CD4-positive, alpha-beta T cell treated with Interleukin-21 for 1 hour (primary cell): Measurements from ENCODE around the gene CLDN14.

Experiments
- DNase-seq: peaks from one replicate; pipeline ENCODE4 v3.0.0-alpha.2; 2020

Gene CLDN14

DNA sequence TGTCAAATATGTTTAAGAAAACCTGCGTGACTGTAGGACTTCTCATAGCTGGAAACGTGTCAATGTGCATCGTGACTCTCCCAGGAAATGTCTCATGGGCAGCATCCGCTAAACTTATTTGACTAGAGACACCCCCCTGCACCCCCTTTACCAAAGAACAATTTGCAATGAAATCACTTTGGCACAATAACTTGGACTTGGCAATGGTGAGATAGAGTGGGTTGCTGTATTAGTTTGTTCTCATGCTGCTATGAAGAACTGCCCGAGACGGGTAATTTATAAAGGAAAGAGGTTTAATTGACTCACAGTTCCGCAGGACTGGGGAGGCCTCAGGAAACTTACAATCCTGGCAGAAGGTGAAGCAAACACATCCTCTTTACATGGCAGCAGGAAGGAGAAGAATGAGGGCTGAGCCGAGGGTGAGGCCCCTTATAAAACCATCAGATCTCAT lies 13.8 kb downstream of the CLDN14 start:
- no peak for DNase-seq

DNA sequence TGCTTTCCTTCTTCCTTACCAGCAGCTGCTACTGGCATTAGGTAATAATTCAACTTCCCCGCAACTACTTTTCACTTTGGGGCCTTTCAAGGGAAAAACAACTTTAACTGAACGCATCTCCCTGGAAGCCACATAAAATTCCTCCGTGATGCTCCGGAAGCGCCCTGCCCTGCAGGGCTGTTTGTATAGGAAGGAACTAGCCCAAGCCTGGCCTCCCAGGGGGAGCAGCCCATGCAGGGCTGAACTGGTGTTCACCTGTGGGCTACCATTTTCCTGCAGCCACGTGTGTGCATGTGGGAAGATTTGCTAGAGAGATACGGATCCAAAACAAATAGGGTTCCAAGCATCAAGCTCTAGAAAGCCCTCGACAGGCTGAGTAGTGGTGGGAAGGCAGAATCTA lies 14.4 kb downstream of the CLDN14 start:
- DNase-seq, result no peak

DNA sequence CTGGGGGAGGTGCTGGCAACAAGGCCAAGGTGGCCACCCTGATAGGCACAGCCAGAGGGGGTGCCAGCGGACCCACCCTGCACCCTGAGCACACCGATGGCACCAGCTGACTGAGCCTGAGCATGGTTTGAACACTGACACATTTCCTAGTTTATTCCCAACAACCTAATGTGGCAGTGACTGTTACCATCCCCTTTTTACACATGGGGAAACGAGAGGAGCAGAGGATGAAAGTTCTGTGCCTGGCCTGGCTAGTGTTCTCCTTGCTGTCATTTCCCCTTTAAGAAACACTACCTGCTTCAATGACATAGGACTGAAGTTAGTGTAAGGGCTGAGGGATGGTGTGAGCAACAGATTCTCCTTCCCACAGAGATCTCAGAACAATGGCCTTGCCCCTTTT lies 15.3 kb downstream of the CLDN14 start:
- no peak for DNase-seq

DNA sequence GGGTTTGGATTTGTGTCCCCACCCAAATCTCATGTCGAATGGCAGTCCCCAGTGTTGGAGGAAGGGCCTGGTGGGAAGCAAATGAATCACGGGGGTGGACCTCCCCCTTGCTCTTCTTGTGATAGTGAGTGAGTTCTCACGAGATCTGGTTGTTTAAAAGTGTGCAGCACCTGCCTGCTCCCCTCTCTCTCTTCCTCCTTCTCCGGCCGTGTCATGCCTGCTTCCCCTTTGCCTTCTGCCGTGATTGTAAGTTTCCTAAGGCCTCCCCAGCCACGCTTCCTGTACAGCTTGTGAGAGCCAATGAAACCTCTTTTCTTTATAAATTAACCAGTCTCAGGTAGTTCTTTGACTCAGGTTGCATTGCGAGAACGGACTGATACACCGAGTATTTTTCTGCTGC lies 15.9 kb downstream of the CLDN14 start:
- no peak for DNase-seq

DNA sequence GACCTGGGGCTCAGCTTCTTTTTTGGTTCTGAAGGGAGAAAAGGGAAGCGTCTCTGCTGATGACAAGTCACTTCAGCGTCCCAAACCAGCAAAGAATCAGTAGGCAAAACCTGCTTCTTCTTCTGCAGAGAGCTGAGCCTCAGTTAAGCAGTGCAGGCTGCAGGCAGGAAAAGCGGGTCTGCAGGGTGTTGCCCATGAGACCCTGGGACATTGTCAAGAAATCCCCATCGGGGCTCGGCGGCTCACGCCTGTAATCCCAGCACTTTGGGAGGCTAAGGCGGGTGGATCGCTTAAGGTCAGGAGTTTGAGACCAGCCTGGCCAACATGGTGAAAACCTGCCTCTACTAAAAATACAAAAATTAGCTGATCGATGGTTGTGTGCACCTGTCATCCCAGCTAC lies 16.7 kb downstream of the CLDN14 start:
- no peak for DNase-seq

DNA sequence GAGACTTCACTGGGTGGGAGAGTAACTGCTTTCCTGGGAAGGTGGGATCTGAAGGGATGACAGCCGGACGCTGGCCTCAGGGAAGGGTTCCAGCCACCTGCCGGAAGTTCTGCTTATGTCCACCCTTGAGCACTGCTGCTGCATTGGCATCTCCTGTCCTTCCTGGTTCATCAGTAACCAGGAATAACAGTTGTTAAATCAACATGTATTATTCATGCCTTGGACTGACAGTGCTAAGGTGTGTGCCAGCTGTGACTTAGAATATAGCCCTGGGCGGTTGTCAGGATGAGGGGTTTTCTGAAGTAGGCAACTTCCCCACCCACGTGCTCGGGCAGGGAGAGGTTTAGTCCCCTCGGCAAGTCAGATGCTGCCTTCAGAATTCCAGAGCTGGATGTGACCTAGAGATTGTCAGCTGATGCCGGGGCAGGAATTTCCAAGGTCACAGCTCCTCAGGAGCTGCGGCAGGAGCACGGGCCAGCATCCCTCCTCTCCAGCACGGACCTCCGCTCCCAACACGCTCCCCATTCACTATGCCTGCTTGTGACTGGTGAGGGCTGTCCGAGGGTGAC lies 17.9 kb downstream of the CLDN14 start:
- DNase-seq, result no peak

DNA sequence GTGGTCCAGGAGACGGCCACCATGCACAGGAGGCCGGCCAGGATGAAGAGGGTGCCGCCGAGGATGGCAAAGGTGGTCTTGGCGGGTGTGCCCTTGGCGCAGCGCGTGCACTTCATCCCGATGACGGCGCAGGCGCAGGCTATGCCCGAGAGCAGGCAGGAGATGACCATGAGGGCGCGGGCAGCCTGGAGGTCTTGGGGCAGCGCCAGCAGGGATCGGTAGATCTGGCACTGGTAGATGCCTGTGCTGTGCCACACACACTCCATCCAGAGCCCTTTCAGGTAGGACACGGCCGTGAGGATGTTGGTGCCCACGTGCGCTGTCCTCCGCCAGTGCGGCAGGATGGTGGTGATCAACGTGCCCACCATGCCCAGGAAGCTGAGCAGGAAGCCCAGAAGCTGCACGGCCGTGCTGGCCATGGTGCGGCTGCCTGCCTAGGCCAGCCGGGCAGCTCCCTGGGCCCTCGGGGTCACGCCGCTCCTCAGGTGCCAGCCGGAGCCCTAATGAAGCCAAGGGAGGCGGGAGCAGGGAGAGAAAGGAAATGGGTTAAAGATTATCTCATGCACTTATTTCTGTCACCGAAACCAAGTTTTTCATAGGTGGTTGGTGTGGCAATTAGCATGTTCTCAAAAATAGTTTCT lies 18.5 kb downstream of the CLDN14 start:
- DNase-seq, result no peak

DNA sequence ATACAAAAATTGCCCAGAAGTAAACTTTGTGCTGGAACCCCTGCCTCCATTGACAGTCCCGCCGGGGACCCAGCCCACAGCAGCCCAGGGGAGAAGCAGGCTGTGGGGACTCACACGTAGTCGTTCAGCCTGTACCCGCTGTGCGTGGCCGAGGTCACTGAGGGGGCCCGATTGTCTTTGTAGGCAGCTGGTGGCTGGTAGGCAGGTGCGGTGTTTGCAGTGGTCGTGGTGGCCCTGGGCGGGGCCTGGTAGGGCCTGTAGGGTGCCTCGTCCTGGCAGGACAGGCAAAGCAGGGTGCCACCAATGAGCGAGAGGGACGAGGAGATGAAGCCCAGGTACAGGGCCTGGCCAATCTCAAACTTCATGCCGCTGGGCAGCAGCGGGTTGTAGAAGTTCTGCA lies 19.1 kb downstream of the CLDN14 start:
- DNase-seq, result no peak

DNA sequence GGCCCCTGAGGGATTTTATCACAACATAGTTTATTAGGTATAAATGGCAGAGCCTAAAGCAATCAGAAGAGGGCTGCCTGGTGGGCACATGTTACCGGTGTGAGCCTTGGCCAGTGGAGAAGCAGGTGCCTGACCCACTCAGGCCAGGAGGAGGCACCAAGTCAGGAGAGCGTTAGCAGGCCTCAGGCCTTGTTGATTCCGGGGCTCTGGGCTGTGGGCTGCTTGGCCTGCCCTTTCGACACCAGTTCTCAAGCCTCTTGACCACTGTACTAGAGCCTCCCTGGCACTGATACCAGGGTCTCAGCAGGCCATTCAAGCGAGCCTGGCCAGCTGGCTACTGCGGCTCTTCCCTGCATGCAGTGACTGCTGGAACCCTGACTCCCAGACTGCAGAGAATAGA lies 20.8 kb downstream of the CLDN14 start:
- no peak for DNase-seq

DNA sequence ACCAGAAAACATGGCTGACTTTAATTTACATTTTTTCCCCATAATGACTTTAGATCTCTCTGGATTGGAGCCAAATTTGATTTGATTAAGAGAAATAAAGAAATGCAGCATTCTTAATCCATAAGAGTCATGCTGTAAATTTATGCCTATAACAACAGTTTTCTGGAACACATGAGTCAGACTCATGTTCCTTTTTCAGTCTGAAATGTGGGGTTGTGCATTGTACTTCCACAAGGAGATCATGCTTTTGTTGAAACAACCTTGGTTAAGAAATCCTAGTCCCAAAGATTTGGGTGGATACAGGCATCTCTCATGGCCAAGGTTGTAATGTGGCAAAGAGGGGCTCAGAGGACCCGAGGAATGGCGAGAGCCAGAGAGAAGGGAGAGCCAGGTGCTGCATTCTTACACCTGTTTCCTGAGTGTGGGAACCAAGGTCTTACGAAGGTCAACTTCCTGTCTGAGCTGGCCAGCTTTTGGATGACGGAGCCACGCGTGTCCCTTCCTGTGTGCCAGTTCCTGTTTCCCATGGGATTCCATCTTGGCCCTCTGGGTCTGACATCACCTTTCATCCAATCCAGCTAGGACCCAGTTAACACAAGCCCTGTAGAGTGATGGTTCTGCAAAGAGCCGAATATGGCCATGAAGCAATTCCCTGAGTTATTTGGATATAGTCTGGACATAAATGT lies 23.1 kb downstream of the CLDN14 start:
- DNase-seq, result no peak

DNA sequence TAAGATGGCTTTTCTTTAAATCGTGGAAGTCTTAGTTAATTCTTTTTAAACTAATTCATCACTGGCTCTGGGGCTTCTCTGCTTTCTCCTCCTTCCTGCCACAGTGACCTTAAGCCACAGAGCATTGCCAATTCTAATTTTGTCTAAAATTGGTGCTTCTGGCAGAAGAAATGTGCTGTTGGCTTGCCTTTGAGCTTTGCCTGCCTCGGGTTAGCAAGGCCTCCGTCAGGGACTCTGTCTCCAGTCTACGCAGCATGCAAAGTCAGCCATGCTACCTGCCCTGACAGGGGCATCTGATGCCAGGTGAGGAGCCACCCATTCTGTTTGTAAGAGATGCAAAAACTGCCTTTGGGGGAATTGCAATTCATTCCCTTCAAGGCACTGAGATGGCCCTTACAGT lies 25.2 kb downstream of the CLDN14 start:
- no peak for DNase-seq

DNA sequence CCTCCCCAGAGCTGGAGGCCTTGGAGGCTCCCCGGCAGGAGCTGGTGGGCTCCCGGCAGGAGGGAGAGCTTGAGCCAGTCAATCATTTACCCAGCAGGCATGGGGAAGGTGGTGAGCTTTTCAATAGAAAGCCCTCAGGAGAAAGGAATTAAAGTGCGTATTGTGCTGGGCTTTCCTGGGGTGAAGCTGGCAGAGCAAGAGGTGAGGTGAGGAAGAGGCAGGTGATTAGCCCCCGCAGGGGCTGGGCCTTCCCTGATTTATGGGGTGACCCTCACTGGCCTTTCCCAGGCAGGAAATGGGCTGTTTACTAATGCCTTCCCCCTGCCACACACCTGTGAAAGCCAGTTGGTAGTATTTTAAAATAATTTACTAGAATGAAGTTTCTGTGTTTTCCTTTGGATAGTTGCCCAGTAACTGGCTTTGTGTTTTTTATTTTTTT lies 25.8 kb downstream of the CLDN14 start:
- no peak for DNase-seq

DNA sequence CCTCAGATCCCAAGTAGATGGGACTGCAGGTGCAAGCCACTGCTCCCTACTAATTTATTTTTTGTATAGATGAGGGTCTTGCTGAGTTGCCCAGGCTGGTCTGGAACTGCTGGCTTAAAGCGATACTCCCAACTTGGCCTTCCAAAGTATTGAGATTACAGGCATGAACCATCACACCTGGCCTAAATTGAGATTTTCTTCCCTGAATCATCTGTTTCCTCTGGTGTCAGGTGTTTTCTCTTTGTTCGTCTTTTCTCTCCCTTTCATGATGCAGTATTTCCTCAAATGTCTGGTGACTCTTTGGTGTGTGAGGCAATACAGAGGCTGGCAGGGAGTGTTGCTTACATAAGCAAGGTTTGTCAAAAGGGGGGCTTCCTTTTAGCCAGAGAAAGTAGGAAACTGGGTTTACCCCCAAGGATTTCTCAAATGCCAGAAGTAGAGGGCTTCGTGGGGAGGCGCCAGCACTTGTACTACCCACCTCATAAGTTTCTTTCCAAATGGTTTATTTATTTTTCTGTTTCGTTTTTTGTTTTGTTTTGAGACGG lies 27.6 kb downstream of the CLDN14 start:
- DNase-seq, result no peak

DNA sequence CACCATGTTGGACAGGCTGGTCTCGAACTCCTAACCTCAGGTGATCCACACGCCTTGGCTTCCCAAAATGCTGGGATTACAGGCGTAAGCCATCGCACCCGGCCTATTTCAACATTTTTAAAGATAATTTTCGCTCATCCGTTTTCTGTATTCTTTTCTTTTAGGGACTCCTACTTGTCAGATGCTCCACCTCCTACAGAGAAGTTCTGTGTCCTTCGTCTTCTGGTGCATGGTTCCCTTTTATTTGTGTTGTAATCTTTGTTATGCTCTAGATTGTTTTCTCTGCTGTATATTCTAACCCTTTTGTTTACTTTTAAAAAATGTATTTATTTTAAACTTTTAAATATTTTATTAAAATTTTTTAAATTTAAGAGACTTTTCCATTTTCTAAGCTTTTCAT lies 28.4 kb downstream of the CLDN14 start:
- DNase-seq, result no peak

DNA sequence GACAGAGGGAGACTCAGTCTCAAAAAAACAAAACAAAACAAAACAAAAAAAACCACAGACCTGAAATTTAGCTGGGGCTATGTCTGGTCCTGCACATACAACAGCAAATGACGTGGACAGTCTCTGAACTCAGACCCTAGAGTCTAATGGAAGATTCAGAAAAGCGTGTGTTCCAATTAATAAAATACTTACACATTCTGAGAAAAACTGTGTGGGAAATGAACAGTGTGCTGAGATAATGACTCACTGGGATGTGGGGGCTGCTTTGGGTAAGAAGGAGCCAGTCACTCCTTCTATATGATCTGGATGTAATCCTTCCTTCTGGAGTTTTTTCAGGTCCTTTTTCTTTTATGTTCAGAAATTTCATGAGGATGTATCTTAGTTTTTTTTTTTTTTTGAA lies 29.4 kb downstream of the CLDN14 start:
- no peak for DNase-seq

DNA sequence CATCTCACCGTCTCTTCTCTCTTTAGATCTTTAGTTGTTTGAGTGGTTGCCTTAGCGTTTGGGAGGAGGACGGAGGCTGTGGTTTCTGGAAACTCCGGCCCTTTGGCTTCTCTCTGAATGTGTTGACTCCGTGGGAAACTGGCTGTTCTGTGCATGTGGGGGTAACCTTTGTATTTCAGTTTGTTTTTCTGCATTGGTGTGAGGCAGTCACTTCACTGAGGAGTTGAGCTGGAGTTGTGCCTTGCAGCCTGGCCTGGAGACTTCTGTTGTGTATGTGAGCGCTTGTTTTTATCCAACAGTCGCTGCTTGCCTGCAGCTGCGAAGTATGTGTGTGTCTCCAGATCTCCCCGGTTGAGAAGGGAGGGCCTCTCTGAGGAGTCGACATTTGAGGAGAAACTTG lies 33.6 kb downstream of the CLDN14 start:
- DNase-seq, result no peak

DNA sequence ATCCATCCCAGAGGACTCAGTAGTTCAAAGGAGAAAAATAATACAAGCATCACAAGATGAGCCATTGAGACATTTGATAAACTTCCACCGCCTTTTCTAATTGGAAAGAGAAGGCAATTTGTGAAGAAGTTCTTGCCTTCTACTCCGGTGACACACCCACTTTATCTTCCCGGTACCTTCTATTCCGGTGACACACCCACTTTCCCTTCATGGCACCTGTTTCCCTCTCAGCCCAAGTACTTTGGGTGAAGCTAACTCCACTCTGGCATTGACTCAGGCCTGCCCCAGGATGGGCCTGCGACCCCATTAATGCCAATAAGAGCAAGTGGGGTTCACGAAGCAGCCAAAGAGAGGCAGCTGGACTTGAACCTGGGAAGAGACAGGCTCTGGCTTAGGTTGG lies 38.2 kb downstream of the CLDN14 start:
- DNase-seq, result no peak

DNA sequence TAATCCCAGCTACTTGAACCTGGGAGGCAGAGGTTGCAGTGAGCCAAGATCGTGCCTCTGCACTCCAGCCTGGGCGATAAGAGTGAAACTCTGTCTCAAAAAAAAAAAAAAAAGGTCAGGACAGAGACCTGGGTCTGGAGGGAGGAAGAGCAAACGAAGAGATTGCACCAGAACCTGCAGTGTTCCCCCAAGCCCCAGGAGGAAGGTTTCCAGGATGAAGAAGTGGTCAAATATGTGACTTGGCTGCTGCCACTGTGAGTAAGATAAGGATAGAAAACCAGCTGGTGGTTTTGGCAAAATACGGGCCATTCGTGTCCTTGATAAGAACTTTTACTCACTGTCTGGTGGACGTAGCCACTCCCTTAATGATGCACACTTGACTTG lies 42.2 kb downstream of the CLDN14 start:
- no peak for DNase-seq

DNA sequence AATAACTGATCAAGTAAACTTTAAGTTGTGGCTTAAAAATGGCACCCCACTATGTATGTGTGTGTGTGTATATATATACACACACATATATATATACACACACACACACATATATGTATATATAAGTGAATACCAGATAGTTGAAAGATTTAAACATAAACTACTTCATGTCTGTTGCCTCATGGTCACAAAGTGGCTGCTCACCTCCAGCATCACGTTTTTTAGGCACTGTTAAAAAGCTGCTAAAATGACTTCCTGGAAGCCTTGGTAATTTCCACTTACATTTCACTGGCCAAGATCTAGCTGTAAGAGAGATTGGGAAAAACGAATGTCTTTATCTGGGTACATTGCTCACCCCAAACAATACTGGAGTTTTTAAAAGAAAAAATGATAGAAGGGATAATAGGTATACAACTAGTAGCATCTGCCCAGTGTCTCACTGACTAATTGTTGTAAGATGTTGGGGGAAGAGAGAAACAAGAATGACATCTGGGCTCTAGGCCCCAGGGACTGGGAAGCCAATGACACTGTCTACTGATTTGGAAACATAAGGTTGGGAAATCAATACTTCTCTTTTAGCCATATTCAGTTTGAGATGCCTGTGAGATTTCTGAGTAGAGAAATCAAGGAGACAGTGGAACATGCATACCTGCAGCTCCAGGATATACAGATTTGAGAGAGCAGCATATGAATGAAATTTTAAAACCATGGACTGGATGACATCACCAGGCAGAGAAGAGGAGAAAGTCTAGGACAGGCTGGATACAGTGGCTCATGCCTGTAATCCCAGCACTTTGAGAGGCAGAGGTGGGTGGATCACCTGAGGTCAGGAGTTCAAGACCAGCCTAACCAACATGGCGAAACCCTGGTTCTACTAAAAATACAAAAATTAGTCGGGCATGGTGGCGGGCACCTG lies 42.8 kb downstream of the CLDN14 start:
- DNase-seq, result no peak

DNA sequence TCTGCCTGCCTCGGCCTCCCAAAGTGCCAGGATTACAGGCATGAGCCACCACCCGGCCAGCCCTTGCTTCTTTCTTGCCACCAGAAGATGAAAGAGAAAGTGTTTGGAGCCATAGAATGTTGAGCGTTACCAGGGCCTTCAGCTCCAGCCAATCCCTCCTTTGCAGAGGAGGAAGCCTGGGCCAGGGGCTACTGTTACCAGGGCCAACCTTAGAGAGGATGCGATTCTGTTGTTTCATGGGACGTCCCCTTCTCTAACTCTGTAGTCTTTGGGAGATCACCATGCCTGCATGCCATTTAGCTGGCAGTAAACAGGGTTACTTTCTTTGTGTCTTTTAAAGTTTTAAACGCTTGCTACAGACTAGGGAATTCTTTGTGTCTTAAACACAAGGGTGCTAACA lies 45.8 kb downstream of the CLDN14 start:
- DNase-seq, result no peak

DNA sequence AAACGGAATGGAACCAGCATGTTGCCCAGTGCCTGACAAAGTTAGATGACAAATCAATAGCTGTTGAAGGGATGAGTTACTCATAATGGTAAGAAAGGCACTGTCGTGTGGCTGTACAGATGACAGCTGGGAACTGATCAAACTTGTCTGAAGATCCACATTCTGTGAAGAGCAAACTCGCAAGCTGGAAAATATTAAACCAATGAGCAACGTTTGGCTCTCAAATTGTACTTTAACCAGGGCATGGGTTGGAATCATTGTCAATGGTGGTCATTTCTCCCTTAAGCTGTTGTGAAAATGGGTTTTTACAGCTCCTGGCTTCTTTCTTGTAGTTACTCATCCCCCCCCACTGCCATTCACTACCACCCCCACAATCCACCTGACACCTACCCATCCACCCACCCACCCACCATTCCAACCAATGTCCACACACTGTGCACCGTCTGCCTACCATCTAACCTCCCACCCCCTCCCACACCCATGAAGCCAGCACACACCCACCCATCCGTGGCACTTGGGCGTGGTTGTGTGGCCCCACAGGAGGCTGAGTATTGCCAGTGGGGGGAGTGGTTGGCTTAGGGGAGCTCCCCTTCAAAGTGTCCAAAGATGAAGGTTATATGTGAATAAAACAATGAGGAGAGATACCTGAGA lies 46.7 kb downstream of the CLDN14 start:
- no peak for DNase-seq

DNA sequence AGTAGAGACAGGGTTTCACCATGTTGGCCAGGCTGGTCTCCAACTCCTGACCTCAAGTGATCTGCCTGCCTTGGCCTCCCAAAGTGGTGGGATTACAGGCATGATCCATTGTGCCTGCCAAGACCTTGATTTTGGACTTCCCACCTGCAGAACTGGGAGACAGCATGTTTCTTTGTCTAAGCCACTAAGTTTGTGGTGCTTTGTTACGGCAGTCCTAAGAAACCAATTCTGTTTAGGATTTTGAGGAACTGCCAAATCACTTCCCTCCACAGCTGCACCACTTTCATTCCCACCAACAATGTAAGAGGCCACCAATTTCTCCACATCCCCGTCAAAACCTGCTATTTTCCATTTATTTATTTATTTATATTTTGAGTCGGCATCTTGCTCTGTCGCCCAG lies 48.7 kb downstream of the CLDN14 start:
- no peak for DNase-seq

DNA sequence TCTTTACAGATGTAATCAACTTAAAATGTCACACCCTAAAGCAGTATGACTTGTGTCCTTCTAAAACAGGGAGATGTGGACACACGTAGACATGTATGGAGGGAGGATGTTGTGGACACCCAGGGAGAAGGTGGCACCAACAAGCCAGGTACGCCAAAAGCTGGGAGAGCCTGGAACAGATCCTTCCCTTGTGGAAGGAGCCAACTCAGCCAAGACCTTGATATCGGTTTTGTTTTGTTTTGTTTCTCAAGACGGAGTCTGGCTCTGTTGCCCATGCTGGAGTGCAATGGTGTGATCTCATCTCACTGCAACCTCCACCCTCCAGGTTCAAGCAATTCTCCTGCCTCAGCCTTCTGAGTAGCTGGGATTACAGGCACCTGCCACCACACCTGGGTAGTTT lies 49.1 kb downstream of the CLDN14 start:
- DNase-seq, result no peak
